ENCODE data around the gene DERL2. TPM values are rescaled to one million over a fixed set of nuclear protein-coding genes. Genes with fewer than 3 reads are reported as not detected.

Gene DERL2
- total and polyA plus RNA-seq, 2 of the 4 experiments (the other 2 are of a cell fraction), result 27.4 to 44.2 TPM

- TF ChIP-seq CHD1 (IDR thresholded peaks at IDR 0.05; ENCODE audit: low read depth, low read length) (no peak), CTCF (conservative IDR thresholded peaks at IDR 0.05; ENCODE audit: low read depth, low read length) (no peak), NFE2L2 (IDR thresholded peaks at IDR 0.05; ENCODE audit: low read depth, low read length) (no peak), BHLHE40 (IDR thresholded peaks at IDR 0.05; ENCODE audit: low read depth, low read length) (no peak), POLR2A (IDR thresholded peaks at IDR 0.05; ENCODE audit: low read depth, low read length) (no peak), CEBPB (IDR thresholded peaks at IDR 0.05; ENCODE audit: low read depth, low read length) (no peak), SMC3 (IDR thresholded peaks at IDR 0.05; ENCODE audit: low read depth, low read length) (no peak), RAD21 (IDR thresholded peaks at IDR 0.05; ENCODE audit: low read length) (no peak), MAZ (IDR thresholded peaks at IDR 0.05; ENCODE audit: borderline replicate concordance, low read depth, low read length) (no peak), MXI1 (IDR thresholded peaks at IDR 0.05; ENCODE audit: borderline replicate concordance, low read depth, low read length) (no peak), FOS (IDR thresholded peaks at IDR 0.05; ENCODE audit: low read depth, low read length) (no peak), RCOR1 (IDR thresholded peaks at IDR 0.05; ENCODE audit: insufficient replicate concordance, low read length) (no peak)
- TF ChIP-seq, protein P1, sequence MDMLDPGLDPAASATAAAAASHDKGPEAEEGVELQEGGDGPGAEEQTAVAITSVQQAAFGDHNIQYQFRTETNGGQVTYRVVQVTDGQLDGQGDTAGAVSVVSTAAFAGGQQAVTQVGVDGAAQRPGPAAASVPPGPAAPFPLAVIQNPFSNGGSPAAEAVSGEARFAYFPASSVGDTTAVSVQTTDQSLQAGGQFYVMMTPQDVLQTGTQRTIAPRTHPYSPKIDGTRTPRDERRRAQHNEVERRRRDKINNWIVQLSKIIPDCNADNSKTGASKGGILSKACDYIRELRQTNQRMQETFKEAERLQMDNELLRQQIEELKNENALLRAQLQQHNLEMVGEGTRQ (IDR thresholded peaks at IDR 0.05; ENCODE audit: low read depth, low read length), result no peak
Measured at GRCh38 chr17:5532581-5532980, 46.6 kb upstream of the DERL2 start.

More at GRCh38 chr17:5532581-5532980, 46.6 kb upstream of the DERL2 start:
- Histone ChIP-seq H4K5ac (ENCODE audit: low read depth, low read length) (no peak overlapping the region), H3K4me3 (ENCODE audit: insufficient read depth, low read depth, low read length) (no peak overlapping the region), H3K27ac (ENCODE audit: insufficient read depth, low read length) (no peak overlapping the region), H3K79me1 (ENCODE audit: low read depth in 1 of 2, low read length in 2 of 2) (peaks cover 0 to 7% of the 10 kb centered on the region in 2 experiments; a peak in 2 of 4 replicates), H3K9me1 (ENCODE audit: insufficient read depth, low read length) (peaks cover 7% of the 10 kb centered on the region; the same call in 1 of the 2 replicates), H2BK5ac (ENCODE audit: low read depth, low read length, poor library complexity, severe bottlenecking) (no peak overlapping the region), H2AK9ac (replicated peaks; ENCODE audit: low read depth, low read length, poor library complexity) (no peak overlapping the region), H3K4me2 (ENCODE audit: low read depth, low read length) (no peak overlapping the region), H3K4ac (ENCODE audit: low read depth, low read length) (no peak overlapping the region), H3K9ac (ENCODE audit: low read depth, low read length) (no peak overlapping the region), H3K36me3 (ENCODE audit: control insufficient read depth, insufficient read depth, low read length) (peaks cover 22% of the 10 kb centered on the region), H4K20me1 (ENCODE audit: insufficient read depth, low read length) (no peaks in the 10 kb centered on the region), H2BK20ac (ENCODE audit: low read depth, low read length) (no peak overlapping the region), H2AK5ac (ENCODE audit: low read depth, low read length) (no peak overlapping the region), H4K91ac (ENCODE audit: insufficient read depth, low read depth, low read length) (no peak overlapping the region), H2BK15ac (ENCODE audit: low read depth, low read length) (no peak overlapping the region), H4K8ac (ENCODE audit: low read depth in 2 of 2, low read length in 2 of 2) (no peak overlapping the region), H3K23ac (ENCODE audit: low read depth, low read length) (no peak overlapping the region), H2BK120ac (ENCODE audit: low read depth, low read length) (no peak overlapping the region), H3K14ac (replicated peaks; ENCODE audit: low read depth, low read length) (no peak overlapping the region), H3K18ac (ENCODE audit: low read depth, low read length) (no peak overlapping the region), H3K56ac (ENCODE audit: extremely low read depth, insufficient read depth, low read length) (no peak overlapping the region), H3K27me3 (ENCODE audit: control insufficient read depth, insufficient read depth, low read length) (no peaks in the 10 kb centered on the region), H2AFZ (replicated peaks; ENCODE audit: low read length, poor library complexity) (no peak overlapping the region), H3K4me1 (ENCODE audit: control insufficient read depth, insufficient read depth, low read length) (peaks cover 5% of the 10 kb centered on the region), H3K9me3 (ENCODE audit: control insufficient read depth, insufficient read depth, low read length) (no peaks in the 10 kb centered on the region)
- dilution Hi-C loops (cut with HindIII; ENCODE audit: low sequenced_read_pairs, unreplicated experiment), result no loop called here
- DNase-seq (no peak), ATAC-seq (ENCODE audit: low read depth) (no peak)
- CTCF ChIA-PET, result interaction anchor here (1.4 kb wide), 1 partner anchor 33 kb away, joined by 3 read pairs; no protein-coding TSS in a partner anchor
- intact Hi-C loops (cut with micrococcal nuclease), result no loop called here
- 79% methylated on average over 4 of the region's 8 CpGs; no CpG with 5 or more reads in 1 of the 2 experiments for WGBS, 2 experiments (ENCODE audit: extremely low coverage in 2 of 2, insufficient read length in 1 of 2)
- POLR2A ChIA-PET (ENCODE audit: unreplicated experiment), result no interaction called here
- in situ Hi-C loops (cut with MboI; ENCODE audit: low sequenced_read_pairs), result no loop called here
- BruUV-seq (replicated peaks), result no TSS peak

Data from IMR-90 (cell line).